Naive thymus-derived CD8-positive, alpha-beta T cell (primary cell): ENCODE results near the gene TNK2. TPM values are rescaled to one million over a fixed set of nuclear protein-coding genes. Genes with fewer than 3 reads are reported as not detected.

Source experiments
- ATAC-seq, 2 donors: fragments of 150-1000 bp; cut with Tn5 transposase in 1 of 2; sonication (Bioruptor Pico), chemical (Tn5 transposase) in 1 of 2; 1 replicate in 1 of 2; 2 replicates in 1 of 2; pipeline ENCODE4 v1.10.0; 2021; ENCODE audit warnings: mild to moderate bottlenecking in 2 of 2, moderate library complexity in 2 of 2
- POLR2A ChIA-PET: fragments of 350-600 bp; sonication (Branson Sonifier 250); formaldehyde crosslinking; loops from one replicate; lab custom pipeline; 2021; ENCODE audit warnings: antibody characterized with exemption; lab: Charles Lee
- DNase-seq, 10 donors: peaks; one replicate each; pipeline versions ENCODE4 v3.0.0 to v3.0.0-alpha.2; 2020 to 2022
- H3K27ac Mint-ChIP-seq, 10 donors: one replicate each; pipeline ENCODE4 v1.8.0; 2020 to 2022; ENCODE audit warnings: mild to moderate bottlenecking in 10 of 10, mixed read lengths in 10 of 10, moderate library complexity in 4 of 10, inconsistent platforms in 1 of 10
- H3K27me3 Mint-ChIP-seq, 5 donors: one replicate each; pipeline ENCODE4 v1.8.0; 2021 to 2022; ENCODE audit warnings: mixed read lengths in 5 of 5
- H3K36me3 Mint-ChIP-seq, 3 donors: one replicate each; pipeline ENCODE4 v1.8.0; 2020 to 2022; ENCODE audit warnings: mixed read lengths in 3 of 3, mild to moderate bottlenecking in 2 of 3, inconsistent platforms in 1 of 3
- H3K4me1 Mint-ChIP-seq, 4 donors: one replicate each; pipeline ENCODE4 v1.8.0; 2021 to 2022; ENCODE audit warnings: mixed read lengths in 4 of 4
- H3K4me3 Mint-ChIP-seq, 10 donors: one replicate each; pipeline ENCODE4 v1.8.0; 2020 to 2022; ENCODE audit warnings: mild to moderate bottlenecking in 10 of 10, mixed read lengths in 10 of 10, moderate library complexity in 6 of 10, inconsistent platforms in 1 of 10
- H3K9me3 Mint-ChIP-seq, 9 donors: one replicate each; pipeline ENCODE4 v1.8.0; 2020 to 2022; ENCODE audit warnings: mixed read lengths in 9 of 9, mild to moderate bottlenecking in 3 of 9, inconsistent platforms in 1 of 9, moderate library complexity in 1 of 9
- polyA plus RNA-seq, 3 donors: library from polyadenylated mRNA; unstranded; fragments of 300-500 nt; fragmentation: Illumina TruSeq; gene quantifications; one replicate each; pipeline ENCODE4 v1.2.3, GENCODE V29; 2021
- total RNA-seq, 8 experiments: library from RNA in 2 of 8; stranded (reverse) in 2 of 8; gene quantifications; one replicate each; pipeline ENCODE4 v1.2.3 and lab custom pipeline; 2021 to 2026

TNK2 gene
- total and polyA plus RNA-seq, 5 experiments from 2014 or later: 1.3 to 149 (median 2.5) TPM

DNA sequence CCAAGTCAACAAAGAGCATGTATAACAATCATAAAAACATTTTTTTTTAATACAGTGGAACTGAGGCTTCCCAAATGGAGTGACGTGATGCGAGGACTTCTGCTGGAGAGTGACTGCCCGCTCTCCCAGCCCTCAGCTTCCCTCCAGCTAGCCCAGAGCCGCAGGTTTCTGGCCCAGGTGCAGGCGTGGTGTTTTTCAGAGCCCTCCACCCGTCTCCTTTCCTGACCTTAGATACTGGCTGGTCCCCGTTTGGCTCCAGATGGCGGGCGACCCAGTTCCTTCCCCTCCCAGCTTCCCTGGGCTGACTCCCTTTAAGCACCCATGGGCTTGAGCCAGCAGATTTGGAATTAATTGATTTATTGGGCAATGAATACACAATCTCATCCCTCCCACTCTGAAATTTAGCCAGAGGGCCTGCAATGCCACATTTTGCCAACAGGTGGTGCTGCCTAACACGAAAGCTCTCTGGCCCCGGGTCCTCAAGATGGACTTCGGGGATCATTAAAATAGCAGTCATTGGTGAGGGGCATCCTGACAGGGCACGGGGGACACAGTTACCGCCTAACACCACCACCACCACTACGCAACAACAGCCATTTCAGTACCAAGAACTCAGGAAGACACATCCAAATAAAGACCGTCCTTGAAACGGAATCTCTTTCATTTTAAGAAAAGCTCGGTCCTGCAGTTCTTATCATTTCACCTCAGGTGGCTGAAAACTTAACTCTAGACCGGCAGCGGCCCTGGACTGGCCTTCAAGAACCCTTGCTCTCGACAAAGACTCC is 49.1 kb downstream of the TNK2 start:
- H3K27me3 Mint-ChIP-seq: no peaks in the 10 kb centered on the region
- H3K4me3 Mint-ChIP-seq: peak overlapping the region in 6 of 10 donors; percentile 23 to 90 (median 66)
- peaks cover 0 to 6% (median 0%) of the 10 kb centered on the region in 3 donors for H3K36me3 Mint-ChIP-seq
- no peaks in the 10 kb centered on the region for H3K9me3 Mint-ChIP-seq
- DNase-seq (peak; percentile 49 to 82 (median 67)), ATAC-seq (peak; percentile 61 to 69)
- POLR2A ChIA-PET: interaction anchor here (0.9 to 1.2 kb wide), 3 partner anchors 35 to 57 kb away, joined by 4 to 8 read pairs (median 5); no protein-coding TSS in a partner anchor
- H3K27ac Mint-ChIP-seq: peak overlapping the region in 4 of 10 donors; percentile 33 to 91 (median 56)
- peaks cover 4 to 6% (median 6%) of the 10 kb centered on the region in 4 donors for H3K4me1 Mint-ChIP-seq

DNA sequence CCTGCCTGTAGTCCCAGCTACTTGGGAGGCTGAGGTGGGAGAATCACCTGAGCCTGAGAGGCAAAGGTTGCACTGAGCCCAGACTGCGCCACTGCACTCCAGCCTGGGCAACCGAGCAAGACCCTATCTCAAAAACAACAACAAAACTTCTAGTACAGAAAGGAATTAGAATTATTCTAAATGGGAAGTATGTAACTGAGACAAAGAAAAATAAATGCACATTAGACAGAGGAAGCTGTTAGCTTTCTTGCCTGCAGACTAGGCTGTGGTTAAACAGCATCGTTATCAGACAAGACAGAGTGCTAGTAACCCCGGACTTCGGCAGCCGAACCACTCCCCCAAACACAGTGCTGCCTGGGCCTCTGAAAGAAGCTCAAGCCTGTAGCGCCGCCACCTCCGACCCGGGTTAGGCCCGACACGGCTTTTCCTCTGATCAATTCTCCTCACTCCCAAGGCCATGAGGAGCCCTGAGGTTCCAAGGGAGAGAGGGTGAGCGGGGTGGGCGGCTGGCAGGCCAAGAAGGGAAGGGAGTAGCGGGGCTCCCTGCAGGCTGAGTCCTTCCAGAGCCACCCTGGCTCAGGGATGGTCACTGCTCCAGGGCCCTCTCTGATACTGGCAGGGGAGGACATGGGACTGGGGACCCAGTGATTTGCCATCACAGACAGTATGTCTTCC is 51.8 kb downstream of the TNK2 start:
- no peak overlapping the region for H3K4me3 Mint-ChIP-seq
- DNase-seq (peak in 1 of 10 donors; percentile 50), ATAC-seq (no peak)
- no peaks in the 10 kb centered on the region for H3K9me3 Mint-ChIP-seq
- H3K4me1 Mint-ChIP-seq: peaks cover 4 to 6% (median 5%) of the 10 kb centered on the region in 4 donors
- no peaks in the 10 kb centered on the region for H3K36me3 Mint-ChIP-seq
- POLR2A ChIA-PET: no interaction called here
- H3K27ac Mint-ChIP-seq: no peak overlapping the region
- peaks cover 0 to 11% (median 3%) of the 10 kb centered on the region in 5 donors for H3K27me3 Mint-ChIP-seq

DNA sequence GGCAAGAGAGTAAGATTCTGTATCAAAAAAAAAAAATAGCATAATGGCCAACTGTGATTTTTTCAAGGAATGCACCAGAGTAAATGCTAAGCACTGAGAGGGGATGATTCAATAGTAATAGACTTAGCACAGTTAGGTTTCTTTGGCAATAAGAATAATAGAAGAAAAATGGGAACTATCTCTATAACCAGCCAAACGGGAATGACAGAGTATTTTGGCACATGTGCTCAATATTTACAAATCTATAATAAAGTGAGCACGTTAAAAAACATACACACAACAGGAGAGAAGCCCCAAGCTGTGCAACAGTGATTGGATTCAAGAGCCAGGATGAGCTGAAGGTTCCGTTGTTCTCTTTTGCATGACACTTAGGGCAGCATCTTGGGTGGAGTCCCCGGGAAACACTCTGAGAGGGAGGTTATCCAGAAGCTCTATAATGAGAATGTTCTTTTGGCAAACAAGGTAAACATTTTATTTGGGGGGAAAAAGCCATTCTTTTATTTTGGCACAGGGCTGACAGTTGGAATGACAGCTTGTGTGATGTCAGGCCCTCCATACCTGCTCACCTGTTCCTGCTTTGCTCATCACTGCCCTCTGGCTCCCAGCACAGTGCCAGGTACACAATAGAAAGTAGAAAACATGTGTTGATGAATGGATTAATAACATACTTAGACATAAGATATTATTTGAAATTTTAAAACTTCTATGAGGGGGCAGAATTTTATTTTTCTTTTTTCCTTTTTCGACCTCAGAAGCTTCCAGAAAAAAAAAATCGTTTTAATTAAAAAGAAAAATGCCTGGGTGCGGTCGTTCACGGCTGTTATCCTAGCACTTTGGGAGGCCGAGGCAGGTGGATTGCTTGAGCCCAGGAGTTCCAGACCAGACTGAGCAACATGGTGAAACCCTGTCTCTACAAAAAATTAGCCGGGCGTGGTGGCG is 52.6 kb downstream of the TNK2 start:
- Mint-ChIP-seq H3K4me3 (no peak overlapping the region), H3K27me3 (peaks cover 0 to 13% (median 4%) of the 10 kb centered on the region in 5 donors), H3K27ac (no peak overlapping the region), H3K36me3 (no peaks in the 10 kb centered on the region), H3K9me3 (no peaks in the 10 kb centered on the region), H3K4me1 (peaks cover 7 to 11% (median 10%) of the 10 kb centered on the region in 4 donors)
- DNase-seq (no peak), ATAC-seq (no peak)
- POLR2A ChIA-PET: no interaction called here

DNA sequence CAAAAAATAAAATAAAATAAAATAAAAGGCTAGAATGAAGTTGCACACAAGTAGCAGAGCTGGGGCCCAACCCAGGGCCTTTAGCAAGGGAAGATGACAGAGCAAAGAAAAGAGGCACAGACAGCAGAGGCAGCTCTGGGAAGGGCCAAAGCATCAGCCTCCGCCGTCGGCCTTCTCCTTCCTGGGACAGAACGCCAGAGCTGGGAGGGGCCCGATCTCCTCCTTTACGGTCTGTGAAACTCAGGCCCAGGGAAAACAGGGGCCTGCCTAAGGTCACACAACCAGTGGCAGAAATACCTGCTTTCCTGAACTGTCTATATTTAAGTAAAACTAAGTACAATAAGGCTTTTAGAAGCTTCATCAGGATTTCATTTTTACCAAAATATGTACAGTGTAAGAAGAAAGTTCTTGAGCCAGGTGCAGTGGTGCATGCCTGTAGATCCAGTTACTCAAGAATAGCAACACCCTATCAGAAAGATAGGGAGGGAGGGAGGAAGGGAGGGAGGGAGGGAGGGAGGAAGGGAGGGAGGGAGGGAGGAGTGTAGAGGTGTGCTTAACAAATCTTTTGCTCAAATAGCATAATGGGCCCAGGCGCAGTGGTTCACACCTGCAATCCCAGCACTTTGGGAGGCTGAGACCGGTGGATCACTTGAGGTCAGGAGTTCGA is 53.6 kb downstream of the TNK2 start:
- DNase-seq (no peak), ATAC-seq (no peak)
- POLR2A ChIA-PET: no interaction called here
- H3K4me3 Mint-ChIP-seq: no peak overlapping the region
- H3K9me3 Mint-ChIP-seq: no peaks in the 10 kb centered on the region
- peaks cover 0 to 13% (median 4%) of the 10 kb centered on the region in 5 donors for H3K27me3 Mint-ChIP-seq
- H3K4me1 Mint-ChIP-seq: peaks cover 9 to 13% (median 11%) of the 10 kb centered on the region in 4 donors
- H3K36me3 Mint-ChIP-seq: no peaks in the 10 kb centered on the region
- no peak overlapping the region for H3K27ac Mint-ChIP-seq

DNA sequence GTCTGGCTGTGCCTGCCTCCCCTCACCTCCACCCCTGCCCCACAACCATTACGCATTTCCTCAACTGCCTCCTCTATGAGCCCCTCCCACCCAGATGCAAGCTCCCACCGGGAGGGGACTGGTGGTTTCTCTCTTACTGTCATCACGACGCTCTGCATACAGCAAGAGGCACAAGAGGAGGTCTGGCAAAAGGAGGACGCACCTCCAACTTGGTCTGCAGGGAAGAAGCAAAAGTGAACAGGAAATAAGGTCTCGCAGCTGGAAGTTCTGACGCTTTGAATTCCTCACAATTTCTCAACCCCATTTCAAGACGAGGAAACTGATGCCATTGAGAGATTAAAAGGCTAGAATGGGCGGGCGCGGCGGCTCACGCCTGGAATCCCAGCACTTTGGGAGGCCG is 54.4 kb downstream of the TNK2 start:
- no peak for ATAC-seq
- H3K9me3 Mint-ChIP-seq: no peaks in the 10 kb centered on the region
- peaks cover 5 to 9% (median 6%) of the 10 kb centered on the region in 4 donors for H3K4me1 Mint-ChIP-seq
- no peak overlapping the region for H3K4me3 Mint-ChIP-seq
- H3K27me3 Mint-ChIP-seq: peaks cover 0 to 13% (median 4%) of the 10 kb centered on the region in 5 donors
- no peak overlapping the region for H3K27ac Mint-ChIP-seq
- H3K36me3 Mint-ChIP-seq: no peaks in the 10 kb centered on the region
- POLR2A ChIA-PET: no interaction called here
- DNase-seq: no peak

DNA sequence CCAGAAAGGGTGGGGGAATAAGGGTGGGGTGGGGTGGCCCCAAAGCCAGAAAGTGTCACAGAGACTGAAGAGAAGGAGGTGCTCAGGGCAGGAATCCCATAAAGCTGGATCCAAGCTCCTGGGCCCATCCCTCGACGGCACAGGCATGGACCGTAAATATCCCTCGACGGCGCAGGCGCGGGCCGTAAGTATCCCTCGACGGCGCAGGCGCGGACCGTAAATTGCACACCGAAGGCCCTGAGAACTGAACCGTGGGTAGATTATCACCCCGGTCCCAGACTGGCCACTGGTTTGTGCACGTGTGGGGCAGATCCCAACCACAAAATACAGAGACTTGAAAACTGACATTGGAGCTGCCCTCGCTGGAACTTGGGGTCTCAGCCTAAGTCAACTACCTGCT is 55.3 kb downstream of the TNK2 start:
- Mint-ChIP-seq H3K27me3 (peaks cover 0 to 13% (median 4%) of the 10 kb centered on the region in 5 donors), H3K4me3 (no peak overlapping the region), H3K36me3 (no peaks in the 10 kb centered on the region), H3K27ac (no peak overlapping the region), H3K4me1 (peaks cover 5 to 10% (median 6%) of the 10 kb centered on the region in 4 donors), H3K9me3 (no peaks in the 10 kb centered on the region)
- ATAC-seq (no peak), DNase-seq (no peak)
- POLR2A ChIA-PET: no interaction called here

DNA sequence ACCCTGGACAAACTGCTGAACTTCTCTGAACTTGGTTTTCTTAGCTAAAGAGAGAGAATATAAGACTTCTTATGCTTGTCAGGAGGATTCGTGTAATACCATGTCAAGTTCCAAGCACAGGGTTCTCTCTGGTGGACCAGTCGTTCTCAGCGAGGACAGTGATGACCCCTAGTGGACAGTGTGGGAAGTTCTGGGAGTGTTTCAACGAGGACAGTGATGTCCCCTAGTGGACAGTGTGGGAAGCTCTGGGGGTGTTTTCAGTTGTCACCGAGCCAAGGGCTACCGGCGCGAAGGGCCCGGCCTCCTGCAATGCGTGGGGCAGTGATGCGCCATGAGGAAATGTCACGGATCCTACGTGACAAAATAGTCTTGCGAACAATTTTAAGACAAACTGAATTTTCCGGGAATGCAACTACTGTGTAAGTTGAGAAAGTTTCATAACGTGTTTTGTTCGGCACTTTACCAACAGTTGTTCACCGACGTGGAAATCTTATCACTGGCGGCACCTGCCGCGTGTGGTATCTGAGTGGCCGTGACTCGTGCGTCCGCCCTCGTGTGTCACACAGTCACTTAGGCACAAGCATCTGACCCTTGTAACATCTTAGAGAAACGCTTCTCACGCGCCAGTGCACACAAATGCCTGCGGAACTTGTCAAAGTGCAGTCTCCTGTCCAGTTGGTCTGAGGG is 57.4 kb downstream of the TNK2 start:
- Mint-ChIP-seq H3K27me3 (peaks cover 0 to 15% (median 4%) of the 10 kb centered on the region in 5 donors), H3K9me3 (no peaks in the 10 kb centered on the region), H3K36me3 (no peaks in the 10 kb centered on the region), H3K4me1 (peaks cover 5 to 10% (median 6%) of the 10 kb centered on the region in 4 donors), H3K4me3 (peak overlapping the region in 7 of 10 donors; percentile 42 to 64 (median 54)), H3K27ac (peak overlapping the region in 3 of 10 donors; percentile 9 to 47 (median 39))
- ATAC-seq: peak; percentile 93
- POLR2A ChIA-PET: interaction anchor here (1.2 to 1.4 kb wide), 2 partner anchors 45 to 61 kb away, joined by 3 to 5 read pairs; no protein-coding TSS in a partner anchor
- DNase-seq: peak; percentile 65 to 94 (median 86)

DNA sequence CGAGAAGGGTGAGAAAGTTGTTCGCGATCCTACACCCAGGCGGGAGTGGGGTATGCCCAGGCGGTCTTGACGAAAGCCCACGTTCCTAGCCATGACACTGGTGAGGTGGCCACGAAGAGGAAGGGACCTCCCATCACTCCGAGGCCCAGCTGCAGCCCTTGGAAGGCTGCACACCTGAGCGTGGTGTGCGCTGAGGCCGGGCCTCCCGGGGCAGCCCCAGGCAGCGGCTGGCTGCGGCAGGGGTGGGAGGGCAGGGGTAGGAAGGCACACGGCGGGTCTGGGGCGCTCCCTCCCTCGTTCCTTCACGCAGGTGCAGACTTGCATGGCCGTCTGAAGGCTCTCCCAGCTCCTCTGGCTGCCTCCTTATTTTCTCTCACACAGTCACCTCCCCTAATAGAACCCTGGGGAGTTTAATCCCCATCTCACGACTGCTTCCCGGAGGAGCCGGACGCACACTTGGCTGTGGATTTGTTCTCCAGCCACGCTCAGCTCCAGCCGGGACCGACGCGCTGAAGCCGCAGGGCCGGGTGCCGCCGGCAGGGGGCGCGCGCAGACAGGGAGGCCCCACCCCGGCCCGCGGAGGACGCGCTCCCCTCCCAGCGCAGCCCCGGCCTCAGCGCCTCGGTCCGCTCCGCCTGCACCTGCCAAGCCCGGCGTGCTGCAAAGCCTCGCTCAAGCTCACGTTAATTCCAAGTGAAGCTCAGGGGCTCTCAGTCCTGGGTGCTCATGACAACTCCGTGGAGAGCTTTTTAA is 58.9 kb downstream of the TNK2 start:
- H3K27me3 Mint-ChIP-seq: peaks cover 0 to 15% (median 4%) of the 10 kb centered on the region in 5 donors
- POLR2A ChIA-PET: interaction anchor here (0.6 to 1.4 kb wide), 2 partner anchors 11 to 47 kb away, joined by 3 to 5 read pairs; no protein-coding TSS in a partner anchor
- no peaks in the 10 kb centered on the region for H3K9me3 Mint-ChIP-seq
- peak; percentile 73 to 75 for ATAC-seq
- H3K27ac Mint-ChIP-seq: peak overlapping the region in 1 of 10 donors; percentile 61
- DNase-seq: peak in 2 of 10 donors; percentile 30 to 63
- no peaks in the 10 kb centered on the region for H3K36me3 Mint-ChIP-seq
- peaks cover 5 to 10% (median 8%) of the 10 kb centered on the region in 4 donors for H3K4me1 Mint-ChIP-seq
- H3K4me3 Mint-ChIP-seq: peak overlapping the region in 3 of 10 donors; percentile 3 to 52 (median 21)

DNA sequence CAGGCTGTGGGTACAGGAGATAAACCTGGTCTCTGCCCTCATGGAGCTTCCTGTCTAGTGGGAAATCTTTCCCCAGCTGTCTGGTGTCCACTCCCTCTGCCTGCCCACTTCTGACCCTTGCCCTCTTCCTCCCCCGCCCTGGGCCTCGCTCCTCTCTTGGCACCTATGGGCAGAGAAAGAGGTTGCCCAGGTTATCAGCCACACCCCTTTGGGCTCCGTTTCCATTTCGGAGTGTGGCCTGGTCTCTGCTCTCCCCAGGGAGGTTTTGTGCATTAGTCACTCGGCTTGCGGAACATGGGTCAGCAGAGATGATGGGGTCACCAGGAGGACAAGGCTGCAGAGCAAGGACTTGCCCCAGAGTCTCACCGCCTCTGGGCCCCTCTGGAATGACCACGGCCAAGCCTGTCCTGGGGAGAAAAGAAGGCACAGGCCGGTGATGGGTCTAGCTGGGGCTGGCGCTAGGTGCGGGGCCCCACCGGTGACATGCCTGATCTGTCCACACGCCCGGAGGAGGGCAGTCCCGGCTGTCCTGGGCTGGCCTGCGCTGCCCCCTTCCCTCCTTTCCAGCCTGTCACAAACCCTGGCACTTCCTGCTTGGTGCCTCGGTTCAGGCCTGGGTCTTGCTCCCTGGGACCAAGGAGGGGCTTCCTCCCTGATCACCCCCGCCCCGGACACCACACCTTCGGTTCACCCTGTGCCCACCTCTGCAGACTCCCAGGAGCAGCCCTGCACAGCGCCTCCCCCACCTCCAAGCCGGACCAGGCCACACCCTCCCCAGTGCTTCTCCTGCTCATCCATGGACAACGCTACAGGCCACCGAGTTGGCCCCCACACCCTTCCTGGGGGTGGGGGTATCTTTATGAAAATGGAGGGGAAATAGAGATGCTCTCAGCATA is 61.0 kb downstream of the TNK2 start:
- H3K4me1 Mint-ChIP-seq: peaks cover 5 to 10% (median 8%) of the 10 kb centered on the region in 4 donors
- DNase-seq (no peak), ATAC-seq (no peak)
- no peak overlapping the region for H3K27ac Mint-ChIP-seq
- no peak overlapping the region for H3K4me3 Mint-ChIP-seq
- POLR2A ChIA-PET: no interaction called here
- H3K36me3 Mint-ChIP-seq: no peaks in the 10 kb centered on the region
- H3K9me3 Mint-ChIP-seq: no peaks in the 10 kb centered on the region
- peaks cover 0 to 8% (median 4%) of the 10 kb centered on the region in 5 donors for H3K27me3 Mint-ChIP-seq

DNA sequence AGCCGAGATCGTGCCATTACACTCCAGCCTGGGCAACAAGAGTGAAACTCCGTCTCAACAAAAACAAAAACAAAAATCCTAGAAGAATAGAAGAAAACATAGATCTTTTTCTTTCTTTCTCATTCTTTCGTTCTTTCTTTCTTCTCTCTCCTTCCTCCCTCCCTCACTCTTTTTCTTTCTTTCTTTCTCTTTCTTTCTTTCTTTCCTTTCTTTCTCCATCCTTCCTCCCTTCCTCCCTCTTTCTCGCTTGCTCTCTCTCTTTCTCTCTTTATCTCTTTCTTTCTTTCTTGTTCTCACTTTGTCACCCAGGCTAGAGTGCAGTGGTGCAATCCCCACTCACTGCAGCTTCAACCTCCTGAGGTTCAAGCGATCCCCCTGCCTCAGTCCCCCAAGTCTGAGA is 62.9 kb downstream of the TNK2 start:
- Mint-ChIP-seq H3K4me1 (peaks cover 0 to 2% (median 1%) of the 10 kb centered on the region in 4 donors), H3K4me3 (no peak overlapping the region), H3K27me3 (peaks cover 0 to 1% (median 0%) of the 10 kb centered on the region in 5 donors), H3K36me3 (no peaks in the 10 kb centered on the region), H3K27ac (peak overlapping the region in 1 of 10 donors; percentile 75), H3K9me3 (no peaks in the 10 kb centered on the region)
- POLR2A ChIA-PET: no interaction called here
- no peak for ATAC-seq
- DNase-seq: no peak
